HUES48 (cell line): ENCODE measurements around the gene CACNA1C.

Source experiments
- H3K27ac ChIP-seq: one replicate; pipeline ENCODE4 v1.7.0; 2013; ENCODE audit warnings: low read depth, low read length, inconsistent platforms
- H3K27me3 ChIP-seq: 2 replicates; pipeline ENCODE4 v1.6.1; 2013; ENCODE audit warnings: mild to moderate bottlenecking, low read length; ENCODE audit not compliant: control insufficient read depth, insufficient read depth
- H3K36me3 ChIP-seq: 2 replicates; pipeline ENCODE4 v1.6.1; 2013; ENCODE audit warnings: low read length; ENCODE audit not compliant: control insufficient read depth, insufficient read depth
- H3K4me1 ChIP-seq: 2 replicates; pipeline ENCODE4 v1.6.1; 2013; ENCODE audit warnings: mild to moderate bottlenecking, low read length; ENCODE audit not compliant: control insufficient read depth, insufficient read depth
- H3K4me3 ChIP-seq: 2 replicates; pipeline ENCODE4 v1.5.1; 2013; ENCODE audit warnings: mild to moderate bottlenecking, low read depth, low read length
- H3K9ac ChIP-seq: 2 replicates; pipeline ENCODE4 v1.6.1; 2013; ENCODE audit warnings: mild to moderate bottlenecking, low read depth, low read length, moderate library complexity
- H3K9me3 ChIP-seq: 2 replicates; pipeline ENCODE4 v1.6.1; 2013; ENCODE audit warnings: low read length; ENCODE audit not compliant: control insufficient read depth, insufficient read depth

CACNA1C gene

DNA sequence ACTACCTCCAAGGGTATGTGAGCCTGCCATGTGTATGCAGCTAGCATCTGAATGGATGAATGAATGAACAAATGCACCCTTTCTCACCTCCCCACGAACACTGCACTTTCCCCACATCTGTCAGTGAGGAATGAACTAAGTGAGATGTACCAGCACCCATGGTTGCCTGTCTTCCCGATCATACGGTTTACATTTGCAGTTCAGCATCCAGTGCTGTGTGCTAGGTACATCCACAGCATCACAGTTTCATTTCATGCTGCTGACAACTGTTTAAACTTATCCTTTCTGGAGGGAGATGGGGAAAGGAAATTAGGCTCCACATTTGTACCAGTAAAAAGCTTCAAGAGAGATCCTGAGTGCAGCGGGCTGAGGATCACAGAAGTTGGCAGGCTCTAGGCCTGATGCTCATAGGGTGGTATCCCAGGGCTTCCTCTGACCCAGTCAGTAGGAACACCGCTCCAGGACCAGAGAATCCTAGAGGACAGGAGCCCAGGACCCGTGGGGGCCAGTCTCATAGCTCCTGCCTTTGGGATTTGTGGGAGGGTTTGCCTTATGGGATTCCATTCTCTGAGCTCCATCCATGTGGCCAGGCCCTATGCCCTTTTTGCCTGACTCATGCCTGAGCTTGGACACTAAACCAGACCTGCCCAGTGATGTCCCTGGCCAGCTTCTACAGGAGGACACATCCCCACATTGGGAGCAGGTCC is 294.5 kb downstream of the CACNA1C start:
- Histone ChIP-seq H3K9ac (no peak overlapping the region), H3K27ac (no peak overlapping the region), H3K4me1 (peaks cover 21% of the 10 kb centered on the region), H3K36me3 (no peaks in the 10 kb centered on the region), H3K9me3 (no peaks in the 10 kb centered on the region), H3K27me3 (no peaks in the 10 kb centered on the region), H3K4me3 (no peak overlapping the region)

DNA sequence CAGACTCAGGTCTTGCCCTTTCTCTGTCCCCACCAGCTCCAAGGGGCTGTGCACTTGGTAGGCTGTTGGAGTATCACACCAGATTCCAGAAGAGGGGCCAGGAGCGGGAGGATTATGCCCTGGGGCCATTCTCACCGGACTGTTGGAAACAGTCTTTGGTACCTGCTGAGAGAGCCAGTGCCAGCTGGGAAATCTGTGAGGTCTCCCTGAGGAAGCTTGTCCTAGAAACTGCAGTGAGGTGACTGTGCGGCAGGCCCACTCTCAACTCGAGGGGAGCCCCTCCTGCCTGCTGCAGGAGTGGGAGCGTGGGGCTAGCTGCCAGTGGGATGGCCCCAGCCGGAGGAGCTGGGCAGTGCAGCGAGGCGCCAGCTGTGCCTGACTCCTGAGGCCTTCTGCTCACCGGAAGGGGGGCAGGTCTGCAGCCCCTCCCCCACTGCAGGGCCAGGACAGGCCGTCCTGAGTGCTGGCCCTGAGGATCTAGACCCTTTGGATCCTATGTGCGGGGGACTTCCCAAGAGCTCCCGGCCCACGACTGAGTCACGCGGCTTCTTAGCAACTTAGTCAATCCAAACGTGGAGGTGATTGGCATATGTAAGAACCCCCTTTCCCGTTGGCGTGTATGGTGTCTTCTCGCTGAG is 295.2 kb downstream of the CACNA1C start:
- Histone ChIP-seq H3K9ac (no peak overlapping the region), H3K27me3 (no peaks in the 10 kb centered on the region), H3K9me3 (no peaks in the 10 kb centered on the region), H3K4me3 (no peak overlapping the region), H3K36me3 (no peaks in the 10 kb centered on the region), H3K27ac (no peak overlapping the region), H3K4me1 (peaks cover 20% of the 10 kb centered on the region)

DNA sequence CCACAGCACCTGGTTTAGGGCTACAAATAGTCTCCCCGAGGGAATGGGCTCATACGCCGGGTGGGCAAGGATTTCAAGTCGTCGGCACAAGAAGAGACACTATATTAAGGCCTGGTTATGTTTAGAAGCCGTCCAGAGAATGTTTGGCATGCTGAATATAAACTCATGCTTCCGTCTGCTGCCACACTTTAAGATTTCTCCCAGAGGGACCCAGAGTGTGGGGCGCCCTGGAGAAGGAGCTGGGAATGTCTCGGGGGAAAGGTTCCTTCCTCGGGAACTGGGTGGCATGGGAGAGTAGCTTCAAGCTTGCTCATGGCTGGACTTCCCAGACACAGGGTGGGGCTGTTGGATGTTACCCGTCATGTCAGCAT is 295.7 kb downstream of the CACNA1C start:
- Histone ChIP-seq H3K9me3 (no peaks in the 10 kb centered on the region), H3K9ac (no peak overlapping the region), H3K36me3 (no peaks in the 10 kb centered on the region), H3K27ac (no peak overlapping the region), H3K4me1 (peaks cover 15% of the 10 kb centered on the region), H3K4me3 (no peak overlapping the region), H3K27me3 (no peaks in the 10 kb centered on the region)

DNA sequence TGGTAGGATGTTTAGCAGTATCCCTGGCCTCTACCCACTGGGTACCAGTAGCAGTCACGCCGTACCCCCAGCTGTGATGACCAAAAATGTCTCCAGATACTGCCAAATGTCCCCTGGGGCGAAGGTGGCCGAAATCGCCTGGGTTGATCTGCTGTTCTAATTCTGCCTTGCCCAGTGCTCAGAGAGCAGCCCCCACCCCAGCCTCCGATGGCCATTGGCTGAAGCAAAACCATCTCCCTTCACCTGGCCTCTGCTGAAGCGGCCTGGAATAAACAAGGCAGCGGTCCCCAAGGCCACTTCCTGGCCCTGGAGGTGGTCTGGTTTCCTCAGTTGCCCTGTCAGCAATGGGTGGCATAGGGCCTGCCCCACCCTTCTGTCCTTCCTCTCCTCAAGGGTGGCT is 298.4 kb downstream of the CACNA1C start:
- no peaks in the 10 kb centered on the region for H3K9me3 ChIP-seq
- no peaks in the 10 kb centered on the region for H3K27me3 ChIP-seq
- no peaks in the 10 kb centered on the region for H3K36me3 ChIP-seq
- no peak overlapping the region for H3K4me3 ChIP-seq
- H3K9ac ChIP-seq: no peak overlapping the region
- H3K4me1 ChIP-seq: no peaks in the 10 kb centered on the region
- H3K27ac ChIP-seq: no peak overlapping the region

DNA sequence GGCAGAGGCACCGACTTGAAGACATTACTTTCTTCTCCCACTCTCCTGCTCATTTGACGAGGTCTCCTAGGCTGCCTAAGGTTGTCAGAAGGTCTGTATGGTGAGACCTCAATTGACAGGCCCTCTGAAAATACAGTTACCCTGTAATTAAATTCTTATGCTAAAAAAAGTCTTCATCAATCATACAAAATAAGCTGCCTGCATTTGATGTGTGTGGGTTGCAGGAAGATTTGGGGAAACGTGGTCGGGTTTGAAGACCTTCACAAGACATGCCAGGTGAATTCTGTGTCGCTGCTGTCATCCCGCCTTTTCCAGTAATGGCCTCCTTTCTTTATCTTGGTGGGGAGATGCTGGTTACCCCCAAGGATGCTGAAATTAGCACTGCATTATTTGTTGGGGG is 299.4 kb downstream of the CACNA1C start:
- Histone ChIP-seq H3K9me3 (no peaks in the 10 kb centered on the region), H3K27ac (no peak overlapping the region), H3K4me1 (no peaks in the 10 kb centered on the region), H3K36me3 (no peaks in the 10 kb centered on the region), H3K4me3 (no peak overlapping the region), H3K9ac (no peak overlapping the region), H3K27me3 (no peaks in the 10 kb centered on the region)

DNA sequence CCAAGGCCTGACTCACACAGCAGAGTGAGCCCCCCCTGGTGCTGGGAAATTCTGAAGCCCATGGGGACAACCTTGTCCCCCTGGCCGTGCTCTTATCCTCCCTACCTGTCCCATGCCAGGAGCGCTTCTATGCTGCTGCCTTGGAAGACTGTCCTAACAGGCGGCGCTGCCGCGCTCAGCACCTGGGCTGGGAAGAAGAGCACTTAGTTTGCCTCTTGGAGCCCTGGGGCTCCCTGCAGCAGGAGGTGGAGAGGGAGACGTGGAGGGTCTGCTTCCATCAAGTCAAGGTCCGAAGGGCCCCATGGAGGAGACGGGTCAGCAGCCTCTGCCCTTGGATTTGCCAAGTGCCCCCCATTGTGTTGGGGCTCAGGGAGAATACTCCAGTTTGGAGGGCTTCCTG is 300.5 kb downstream of the CACNA1C start:
- no peak overlapping the region for H3K27ac ChIP-seq
- H3K36me3 ChIP-seq: no peaks in the 10 kb centered on the region
- H3K9ac ChIP-seq: no peak overlapping the region
- no peaks in the 10 kb centered on the region for H3K27me3 ChIP-seq
- H3K9me3 ChIP-seq: no peaks in the 10 kb centered on the region
- no peaks in the 10 kb centered on the region for H3K4me1 ChIP-seq
- H3K4me3 ChIP-seq: no peak overlapping the region

DNA sequence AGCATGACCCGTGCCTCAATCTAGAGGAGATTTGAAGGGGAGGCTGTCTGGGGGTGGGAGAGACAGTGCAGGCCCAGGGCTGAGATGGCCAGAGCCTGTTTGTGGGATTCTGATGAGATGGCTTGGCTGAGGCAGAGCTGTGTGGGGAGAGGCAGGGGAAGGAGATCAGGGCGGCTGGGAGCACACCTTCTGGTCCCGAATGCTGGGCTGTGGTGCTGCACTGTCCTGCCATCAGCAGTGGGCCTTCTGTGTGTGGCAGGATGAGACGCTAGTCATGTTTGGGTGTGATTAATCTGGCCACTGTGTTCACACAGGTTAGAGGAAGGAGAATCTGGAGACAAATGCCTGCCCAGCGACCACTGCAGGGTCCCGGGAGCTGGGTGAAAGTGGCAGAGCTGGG is 300.9 kb downstream of the CACNA1C start:
- Histone ChIP-seq H3K9me3 (no peaks in the 10 kb centered on the region), H3K9ac (no peak overlapping the region), H3K27me3 (no peaks in the 10 kb centered on the region), H3K36me3 (no peaks in the 10 kb centered on the region), H3K4me3 (no peak overlapping the region), H3K27ac (no peak overlapping the region), H3K4me1 (no peaks in the 10 kb centered on the region)

DNA sequence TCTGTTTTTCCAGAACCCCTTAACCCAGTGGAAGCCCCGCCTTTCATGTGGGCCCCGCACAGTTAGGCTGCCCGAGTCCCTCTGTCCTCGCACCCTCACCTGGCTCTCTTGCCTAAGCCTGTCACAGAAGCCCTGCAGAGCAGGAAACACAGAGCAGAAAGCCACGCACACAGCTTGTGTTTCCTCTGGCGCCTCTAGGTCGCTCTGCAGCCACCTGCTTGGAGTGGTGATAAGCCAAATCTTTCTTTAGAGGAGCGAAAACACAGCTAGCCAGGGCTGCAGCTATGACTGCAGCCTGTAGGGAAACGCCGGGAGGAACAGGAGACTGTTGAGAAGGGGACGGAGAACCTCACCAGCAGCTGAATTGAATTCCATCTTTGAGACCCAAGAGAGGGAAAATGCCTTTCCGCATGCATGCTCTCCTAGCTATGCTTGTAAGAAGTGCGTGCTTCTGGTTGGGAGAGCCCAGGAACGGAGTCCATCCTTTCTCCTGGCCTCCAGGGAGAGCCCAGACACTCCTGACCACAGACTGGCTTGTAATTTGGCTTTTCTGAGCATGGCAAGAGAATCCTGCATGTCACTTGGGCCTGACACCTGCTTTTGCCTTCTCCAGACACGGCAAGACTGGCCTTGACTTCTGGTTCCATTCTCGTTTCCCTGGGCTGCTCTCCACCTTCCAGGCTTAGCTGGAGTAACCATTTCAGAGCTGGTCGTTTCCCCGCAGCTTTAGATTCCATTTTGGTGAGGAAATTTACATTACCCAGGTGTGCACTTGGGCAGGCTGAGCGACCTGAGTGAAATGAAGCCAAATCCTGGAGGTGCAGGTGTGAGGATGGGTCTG is 301.6 kb downstream of the CACNA1C start:
- H3K9me3 ChIP-seq: no peaks in the 10 kb centered on the region
- no peaks in the 10 kb centered on the region for H3K27me3 ChIP-seq
- H3K4me1 ChIP-seq: no peaks in the 10 kb centered on the region
- H3K4me3 ChIP-seq: no peak overlapping the region
- no peak overlapping the region for H3K27ac ChIP-seq
- H3K9ac ChIP-seq: no peak overlapping the region
- H3K36me3 ChIP-seq: no peaks in the 10 kb centered on the region

DNA sequence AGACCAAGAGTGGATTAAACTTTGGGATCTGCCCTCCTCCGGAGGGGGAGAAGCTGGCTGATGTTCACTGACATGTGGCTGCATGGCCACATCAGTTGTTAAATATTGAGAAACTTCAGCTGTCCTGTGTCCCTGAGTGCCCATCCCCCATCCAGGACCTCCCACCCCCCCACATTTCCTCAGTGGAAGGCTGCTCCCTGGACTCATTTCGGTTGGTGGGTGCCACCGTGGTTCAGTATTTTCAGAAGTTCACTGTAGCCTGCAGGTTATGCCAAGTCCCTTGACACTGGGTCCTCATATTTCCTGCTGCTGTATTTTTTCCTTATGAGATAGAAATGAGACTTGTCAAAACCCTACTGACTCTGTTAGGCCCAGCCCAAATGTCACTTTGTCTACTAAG is 302.4 kb downstream of the CACNA1C start:
- no peaks in the 10 kb centered on the region for H3K4me1 ChIP-seq

DNA sequence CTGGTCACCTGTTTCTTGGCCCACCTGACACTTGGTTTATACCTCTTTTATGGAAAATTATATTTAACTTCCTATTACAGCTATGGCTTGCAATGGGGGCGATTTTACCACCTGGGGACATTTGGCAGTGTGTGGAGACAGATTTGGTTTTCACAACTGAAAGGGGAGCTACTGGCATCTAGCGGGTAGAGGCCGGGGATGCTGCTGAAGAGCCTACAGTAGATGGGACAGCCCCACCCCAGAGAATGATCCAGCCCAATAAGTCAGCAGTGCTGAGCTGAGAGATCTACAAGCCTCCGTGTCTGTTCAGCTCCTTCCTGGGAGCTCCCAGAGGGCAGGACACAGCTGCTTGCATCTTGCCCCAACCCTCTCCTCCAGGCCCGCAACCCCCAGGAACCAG is 302.8 kb downstream of the CACNA1C start:
- no peaks in the 10 kb centered on the region for H3K9me3 ChIP-seq
- no peak overlapping the region for H3K4me3 ChIP-seq
- H3K27me3 ChIP-seq: no peaks in the 10 kb centered on the region
- no peaks in the 10 kb centered on the region for H3K4me1 ChIP-seq
- no peak overlapping the region for H3K27ac ChIP-seq
- no peak overlapping the region for H3K9ac ChIP-seq
- no peaks in the 10 kb centered on the region for H3K36me3 ChIP-seq

More for the DNA sequence above, 302.4 kb downstream of the CACNA1C start:
- H3K9ac ChIP-seq: no peak overlapping the region
- H3K36me3 ChIP-seq: no peaks in the 10 kb centered on the region
- no peaks in the 10 kb centered on the region for H3K27me3 ChIP-seq
- no peaks in the 10 kb centered on the region for H3K9me3 ChIP-seq
- no peak overlapping the region for H3K27ac ChIP-seq
- no peak overlapping the region for H3K4me3 ChIP-seq

DNA sequence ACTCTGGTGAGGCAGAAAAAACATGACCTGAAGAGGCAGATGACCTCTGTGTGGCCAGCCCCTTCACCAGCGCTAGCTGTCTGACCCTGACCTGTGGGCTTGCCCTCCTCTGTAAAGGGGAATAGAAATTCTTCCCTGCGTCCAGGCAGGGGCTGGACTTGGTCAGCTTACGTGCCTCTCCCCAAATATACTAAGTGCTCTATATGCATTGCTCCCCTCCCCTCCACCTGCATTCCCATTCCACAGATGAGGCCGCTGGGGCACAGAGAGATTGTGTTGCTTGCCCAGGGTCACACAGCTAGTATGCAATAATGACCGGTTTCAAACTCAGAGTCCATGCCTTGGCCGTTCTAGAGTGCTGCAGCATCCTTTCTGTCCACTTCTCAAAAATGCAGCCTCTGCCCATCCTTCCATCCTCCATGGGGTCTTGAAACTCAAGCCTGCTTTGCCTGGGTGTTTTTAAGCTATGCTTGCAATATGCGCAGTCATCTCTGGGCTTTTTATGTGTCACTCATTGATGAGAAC is 303.9 kb downstream of the CACNA1C start:
- Histone ChIP-seq H3K4me3 (no peak overlapping the region), H3K9me3 (no peaks in the 10 kb centered on the region), H3K27me3 (no peaks in the 10 kb centered on the region), H3K36me3 (no peaks in the 10 kb centered on the region), H3K9ac (no peak overlapping the region), H3K4me1 (no peaks in the 10 kb centered on the region), H3K27ac (no peak overlapping the region)
